Lower leg skin (tissue), 4 donors: Measurements from ENCODE around the gene RAB10. TPM values are rescaled to one million over a fixed set of nuclear protein-coding genes. Genes with fewer than 3 reads are reported as not detected.

Source experiments
- DNase-seq, 2 donors: peaks; one replicate each; pipeline ENCODE4 v3.0.0-alpha.2; 2019; ENCODE audit warnings: low spot score in 2 of 2
- H3K4me3 ChIP-seq: fragments of 200-600 bp; sonication (generic); 2 replicates; pipeline ENCODE4 v1.5.1; 2017; ENCODE audit warnings: mild to moderate bottlenecking, low read depth; ENCODE audit not compliant: poor library complexity, severe bottlenecking
- CTCF ChIP-seq, 3 donors: fragments of 450-650 bp; IDR thresholded peaks; one replicate each; pipeline ENCODE4 v1.5.1; 2016; ENCODE audit warnings: antibody characterized with exemption in 3 of 3, mild to moderate bottlenecking in 3 of 3, moderate library complexity in 2 of 3
- POLR2A ChIP-seq, 2 donors: fragments of 450-650 bp; IDR thresholded peaks; one replicate each; pipeline ENCODE4 v1.6.1; 2016 to 2017; ENCODE audit warnings: antibody characterized with exemption in 2 of 2, mild to moderate bottlenecking in 1 of 2, moderate library complexity in 1 of 2
- WGBS, 2 donors: methylation state at CpG; one replicate each; pipeline ENCODE4 v1.1.5; 2018; 5-methylcytosine and 5-hydroxymethylcytosine counted together
- intact Hi-C: fragments of 100-400 bp; cut with DNase I; formaldehyde crosslinking; loops from one replicate; pipeline ENCODE4 v1.15.0; 2023; ENCODE audit warnings: low total_unique reads
- total RNA-seq, 4 donors: library from RNA; depleted of rRNA; stranded (reverse); fragments of >200 nt; gene quantifications; one replicate each; pipeline ENCODE4 v1.1.0, GENCODE V29; 2016

Gene RAB10
- total RNA-seq, 4 donors from 2014 or later = 125 to 228 (median 184) TPM

GRCh38 chr2:26130763-26131162 lies 96.9 kb downstream of the RAB10 start:
- TF ChIP-seq POLR2A (IDR thresholded peaks at IDR 0.05) = no peak
- no peak overlapping the region for H3K4me3 ChIP-seq
- WGBS, 2 donors = 85 to 94% methylated on average over 3 of the region's 3 CpGs
- intact Hi-C loops = no loop called here
- no peak for DNase-seq

GRCh38 chr2:26136451-26136850 lies 102.6 kb downstream of the RAB10 start:
- intact Hi-C loops = no loop called here
- H3K4me3 ChIP-seq = no peak overlapping the region
- no peak for TF ChIP-seq POLR2A (IDR thresholded peaks at IDR 0.05)
- TF ChIP-seq CTCF (IDR thresholded peaks at IDR 0.05) = no peak
- no peak for DNase-seq
- 65 to 68% methylated on average over 3 of the region's 3 CpGs for WGBS, 2 donors

GRCh38 chr2:26139269-26140183 lies 105.6 kb downstream of the RAB10 start:
- no peak for DNase-seq
- H3K4me3 ChIP-seq = no peak overlapping the region
- 64 to 69% methylated on average over 12 of the region's 12 CpGs for WGBS, 2 donors
- intact Hi-C loops = loop anchor here (10.0 kb wide), 1 partner anchor 155 kb away; the partner anchor contains the start of gene KIF3C
- TF ChIP-seq POLR2A (IDR thresholded peaks at IDR 0.05) (no peak), CTCF (IDR thresholded peaks at IDR 0.05) (no peak)

GRCh38 chr2:26141145-26141769 lies 107.4 kb downstream of the RAB10 start:
- TF ChIP-seq POLR2A (IDR thresholded peaks at IDR 0.05) (no peak), CTCF (IDR thresholded peaks at IDR 0.05) (no peak)
- WGBS, 2 donors = 88 to 93% methylated on average over 18 of the region's 18 CpGs
- H3K4me3 ChIP-seq = no peak overlapping the region
- intact Hi-C loops = loop anchor here (10.0 kb wide), 1 partner anchor 156 kb away; the partner anchor contains the start of gene KIF3C
- DNase-seq = no peak

GRCh38 chr2:26144031-26144430 lies 110.1 kb downstream of the RAB10 start:
- no peak for DNase-seq
- no peak overlapping the region for H3K4me3 ChIP-seq
- TF ChIP-seq POLR2A (IDR thresholded peaks at IDR 0.05) (no peak), CTCF (IDR thresholded peaks at IDR 0.05) (no peak)
- 69 to 71% methylated on average over 7 of the region's 7 CpGs for WGBS, 2 donors
- intact Hi-C loops = loop anchor here (10.0 kb wide), 1 partner anchor 159 kb away; the partner anchor contains the start of gene KIF3C
